ENCODE results near the gene CGB1.

Gene CGB1

GRCh38 chr19:49004964-49005614, 31.6 kb downstream of the CGB1 start:
- H3K36me3 ChIP-seq (ENCODE audit: insufficient read depth) = peaks cover 7% of the 10 kb centered on the region; the same call in 1 of the 2 replicates
- H3K4me1 ChIP-seq (ENCODE audit: low read depth, poor library complexity, severe bottlenecking) = no peaks in the 10 kb centered on the region
- H3K9ac ChIP-seq = no peak overlapping the region
- no peak for TF ChIP-seq CTCF (conservative IDR thresholded peaks at IDR 0.05; ENCODE audit: low read depth, low read length)
- no peaks in the 10 kb centered on the region for H4K20me1 ChIP-seq (ENCODE audit: insufficient read depth)
- H3K4me3 ChIP-seq (IDR thresholded peaks at IDR 0.05; ENCODE audit: insufficient read depth, low read depth, low read length) = no peak overlapping the region
- H3K4me2 ChIP-seq = no peak overlapping the region
- no peak overlapping the region for H3K27ac ChIP-seq
- no peak overlapping the region for H2AFZ ChIP-seq (ENCODE audit: low read depth)
- no peaks in the 10 kb centered on the region for H3K27me3 ChIP-seq (ENCODE audit: insufficient read depth, low read depth)
- H3K79me2 ChIP-seq (ENCODE audit: insufficient read depth, low read depth) = no peaks in the 10 kb centered on the region

GRCh38 chr19:49004133-49004532, 32.6 kb downstream of the CGB1 start:
- Histone ChIP-seq H3K27me3 (ENCODE audit: insufficient read depth, low read depth) (no peaks in the 10 kb centered on the region), H3K27ac (no peak overlapping the region), H2AFZ (ENCODE audit: low read depth) (no peak overlapping the region), H3K4me1 (ENCODE audit: low read depth, poor library complexity, severe bottlenecking) (no peaks in the 10 kb centered on the region), H3K9ac (no peak overlapping the region), H3K4me3 (IDR thresholded peaks at IDR 0.05; ENCODE audit: insufficient read depth, low read depth, low read length) (no peak overlapping the region), H3K79me2 (ENCODE audit: insufficient read depth, low read depth) (0 out of 2 replicates have a peak, but pooled peaks cover 4% of the 10 kb centered on the region), H4K20me1 (ENCODE audit: insufficient read depth) (no peaks in the 10 kb centered on the region), H3K4me2 (no peak overlapping the region), H3K36me3 (ENCODE audit: insufficient read depth) (peaks cover 7% of the 10 kb centered on the region; the same call in 1 of the 2 replicates)
- TF ChIP-seq CTCF (conservative IDR thresholded peaks at IDR 0.05; ENCODE audit: low read depth, low read length) = no peak

GRCh38 chr19:48999481-49000325, 37.0 kb downstream of the CGB1 start:
- Histone ChIP-seq H3K79me2 (ENCODE audit: insufficient read depth, low read depth) (peaks cover 43% of the 10 kb centered on the region), H3K27me3 (ENCODE audit: insufficient read depth, low read depth) (no peaks in the 10 kb centered on the region), H3K27ac (no peak overlapping the region), H3K4me2 (no peak overlapping the region), H3K4me1 (ENCODE audit: low read depth, poor library complexity, severe bottlenecking) (peaks cover 23% of the 10 kb centered on the region), H4K20me1 (ENCODE audit: insufficient read depth) (no peaks in the 10 kb centered on the region), H3K4me3 (IDR thresholded peaks at IDR 0.05; ENCODE audit: insufficient read depth, low read depth, low read length) (no peak overlapping the region), H3K36me3 (ENCODE audit: insufficient read depth) (no peaks in the 10 kb centered on the region), H2AFZ (ENCODE audit: low read depth) (no peak overlapping the region), H3K9ac (no peak overlapping the region)
- peak; percentile 52 for TF ChIP-seq CTCF (conservative IDR thresholded peaks at IDR 0.05; ENCODE audit: low read depth, low read length)

GRCh38 chr19:48997972-48998371, 38.7 kb downstream of the CGB1 start:
- no peaks in the 10 kb centered on the region for H3K27me3 ChIP-seq (ENCODE audit: insufficient read depth, low read depth)
- H3K9ac ChIP-seq = no peak overlapping the region
- H4K20me1 ChIP-seq (ENCODE audit: insufficient read depth) = no peaks in the 10 kb centered on the region
- no peaks in the 10 kb centered on the region for H3K36me3 ChIP-seq (ENCODE audit: insufficient read depth)
- no peak overlapping the region for H2AFZ ChIP-seq (ENCODE audit: low read depth)
- TF ChIP-seq CTCF (conservative IDR thresholded peaks at IDR 0.05; ENCODE audit: low read depth, low read length) = peak; percentile 76
- peaks cover 26% of the 10 kb centered on the region for H3K4me1 ChIP-seq (ENCODE audit: low read depth, poor library complexity, severe bottlenecking)
- H3K79me2 ChIP-seq (ENCODE audit: insufficient read depth, low read depth) = peaks cover 53% of the 10 kb centered on the region
- no peak overlapping the region for H3K4me2 ChIP-seq
- H3K27ac ChIP-seq = no peak overlapping the region
- H3K4me3 ChIP-seq (IDR thresholded peaks at IDR 0.05; ENCODE audit: insufficient read depth, low read depth, low read length) = no peak overlapping the region

Data from KMS-11 (cell line).